Osteocyte (in vitro differentiated cells): ENCODE data around the gene FHIT. TPM values are rescaled to one million over a fixed set of nuclear protein-coding genes. Genes with fewer than 3 reads are reported as not detected.

Experiments
- DNase-seq: peaks from one replicate; pipeline ENCODE4 v3.0.0; 2021; ENCODE audit warnings: mixed read lengths; ENCODE audit not compliant: unreplicated experiment; ENCODE audit errors: extremely low spot score
- H3K27ac Mint-ChIP-seq: one replicate; pipeline ENCODE4 v1.8.0; 2021; ENCODE audit warnings: mild to moderate bottlenecking, mixed read lengths; ENCODE audit not compliant: unreplicated experiment
- H3K27me3 Mint-ChIP-seq: one replicate; pipeline ENCODE4 v1.8.0; 2021; ENCODE audit warnings: mixed read lengths; ENCODE audit not compliant: unreplicated experiment
- H3K36me3 Mint-ChIP-seq: one replicate; pipeline ENCODE4 v1.8.0; 2021; ENCODE audit warnings: mixed read lengths; ENCODE audit not compliant: unreplicated experiment
- H3K4me1 Mint-ChIP-seq: one replicate; pipeline ENCODE4 v1.8.0; 2021; ENCODE audit warnings: mixed read lengths; ENCODE audit not compliant: unreplicated experiment
- H3K4me3 Mint-ChIP-seq: one replicate; pipeline ENCODE4 v1.8.0; 2021; ENCODE audit warnings: mild to moderate bottlenecking, moderate library complexity, mixed read lengths; ENCODE audit not compliant: unreplicated experiment
- H3K9me3 Mint-ChIP-seq: one replicate; pipeline ENCODE4 v1.8.0; 2021; ENCODE audit warnings: mixed read lengths; ENCODE audit not compliant: unreplicated experiment
- total RNA-seq: library from RNA; stranded (reverse); gene quantifications from 2 replicates; pipeline ENCODE4 v1.2.1, GENCODE V29; 2021
- TF ChIP-seq, protein P1 (sequence below): fragments of 200-600 bp; sonication (generic); IDR thresholded peaks from 2 replicates; pipeline ENCODE4 v1.5.0; 2021; ENCODE audit warnings: antibody characterized with exemption, mild to moderate bottlenecking, moderate library complexity

The FHIT gene
- total RNA-seq, 1 donor from 2014 or later, result 2.3 TPM

DNA sequence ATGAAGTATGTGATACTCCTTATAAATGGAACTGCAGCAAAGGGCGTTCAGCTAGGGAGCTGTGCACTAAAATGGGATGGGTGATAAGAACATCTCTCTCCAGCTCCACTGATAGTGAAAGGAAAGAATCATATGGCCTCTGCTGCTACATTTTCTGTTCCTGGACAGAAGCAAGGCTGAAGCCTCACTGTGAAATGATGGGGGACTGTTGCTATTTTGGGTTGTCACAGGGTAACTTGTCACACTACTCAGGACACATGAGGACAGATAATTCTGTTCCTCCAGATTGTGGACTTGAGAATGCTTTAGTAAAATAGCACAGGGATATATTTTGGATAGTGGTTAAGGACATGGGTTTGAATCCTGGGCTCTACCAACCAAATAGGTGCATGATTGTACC is 423.6 kb downstream of the FHIT start:
- peaks cover 21% of the 10 kb centered on the region for H3K27me3 Mint-ChIP-seq
- no peaks in the 10 kb centered on the region for H3K4me1 Mint-ChIP-seq
- H3K4me3 Mint-ChIP-seq, result no peak overlapping the region
- TF ChIP-seq, protein P1, sequence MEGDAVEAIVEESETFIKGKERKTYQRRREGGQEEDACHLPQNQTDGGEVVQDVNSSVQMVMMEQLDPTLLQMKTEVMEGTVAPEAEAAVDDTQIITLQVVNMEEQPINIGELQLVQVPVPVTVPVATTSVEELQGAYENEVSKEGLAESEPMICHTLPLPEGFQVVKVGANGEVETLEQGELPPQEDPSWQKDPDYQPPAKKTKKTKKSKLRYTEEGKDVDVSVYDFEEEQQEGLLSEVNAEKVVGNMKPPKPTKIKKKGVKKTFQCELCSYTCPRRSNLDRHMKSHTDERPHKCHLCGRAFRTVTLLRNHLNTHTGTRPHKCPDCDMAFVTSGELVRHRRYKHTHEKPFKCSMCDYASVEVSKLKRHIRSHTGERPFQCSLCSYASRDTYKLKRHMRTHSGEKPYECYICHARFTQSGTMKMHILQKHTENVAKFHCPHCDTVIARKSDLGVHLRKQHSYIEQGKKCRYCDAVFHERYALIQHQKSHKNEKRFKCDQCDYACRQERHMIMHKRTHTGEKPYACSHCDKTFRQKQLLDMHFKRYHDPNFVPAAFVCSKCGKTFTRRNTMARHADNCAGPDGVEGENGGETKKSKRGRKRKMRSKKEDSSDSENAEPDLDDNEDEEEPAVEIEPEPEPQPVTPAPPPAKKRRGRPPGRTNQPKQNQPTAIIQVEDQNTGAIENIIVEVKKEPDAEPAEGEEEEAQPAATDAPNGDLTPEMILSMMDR, result no peak
- H3K9me3 Mint-ChIP-seq, result peaks cover 9% of the 10 kb centered on the region
- H3K27ac Mint-ChIP-seq, result no peak overlapping the region
- no peaks in the 10 kb centered on the region for H3K36me3 Mint-ChIP-seq
- DNase-seq, result no peak

- no peaks in the 10 kb centered on the region for H3K36me3 Mint-ChIP-seq
- peaks cover 24% of the 10 kb centered on the region for H3K27me3 Mint-ChIP-seq
- H3K4me1 Mint-ChIP-seq, result no peaks in the 10 kb centered on the region
Measured at GRCh38 chr3:60826511-60826910, 424.7 kb downstream of the FHIT start.

GRCh38 chr3:60812502-60812901 is 438.8 kb downstream of the FHIT start:
- Mint-ChIP-seq H3K27me3 (peaks cover 8% of the 10 kb centered on the region), H3K9me3 (no peaks in the 10 kb centered on the region), H3K36me3 (no peaks in the 10 kb centered on the region), H3K27ac (no peak overlapping the region), H3K4me3 (no peak overlapping the region), H3K4me1 (peaks cover 8% of the 10 kb centered on the region)
- TF ChIP-seq, protein P1, result no peak
- no peak for DNase-seq

More at GRCh38 chr3:60826511-60826910, 424.7 kb downstream of the FHIT start:
- DNase-seq, result no peak
- TF ChIP-seq, protein P1, result no peak
- Mint-ChIP-seq H3K4me3 (no peak overlapping the region), H3K9me3 (peaks cover 10% of the 10 kb centered on the region), H3K27ac (no peak overlapping the region)

DNA sequence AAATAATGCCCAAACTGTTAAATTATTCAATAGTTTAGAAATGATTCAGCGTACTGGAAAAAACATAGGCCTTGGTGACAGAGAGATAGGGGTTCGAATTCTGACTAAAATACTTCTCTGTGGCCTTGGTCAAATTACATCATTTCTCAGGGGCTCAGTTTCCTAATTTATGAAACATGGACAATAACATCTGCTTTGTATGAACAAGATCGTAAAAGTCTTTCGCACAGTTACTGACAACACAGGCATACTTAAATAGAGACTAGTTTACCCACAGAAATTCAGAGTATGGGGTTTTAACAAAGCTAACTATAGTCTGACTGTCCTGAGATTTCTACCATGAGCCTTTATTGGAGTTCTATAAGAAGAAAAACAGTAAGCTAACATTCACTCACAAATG is 440.4 kb downstream of the FHIT start:
- Mint-ChIP-seq H3K9me3 (no peaks in the 10 kb centered on the region), H3K36me3 (no peaks in the 10 kb centered on the region), H3K4me1 (peaks cover 8% of the 10 kb centered on the region), H3K27ac (no peak overlapping the region), H3K27me3 (peaks cover 8% of the 10 kb centered on the region), H3K4me3 (no peak overlapping the region)
- no peak for DNase-seq
- TF ChIP-seq, protein P1, result no peak

DNA sequence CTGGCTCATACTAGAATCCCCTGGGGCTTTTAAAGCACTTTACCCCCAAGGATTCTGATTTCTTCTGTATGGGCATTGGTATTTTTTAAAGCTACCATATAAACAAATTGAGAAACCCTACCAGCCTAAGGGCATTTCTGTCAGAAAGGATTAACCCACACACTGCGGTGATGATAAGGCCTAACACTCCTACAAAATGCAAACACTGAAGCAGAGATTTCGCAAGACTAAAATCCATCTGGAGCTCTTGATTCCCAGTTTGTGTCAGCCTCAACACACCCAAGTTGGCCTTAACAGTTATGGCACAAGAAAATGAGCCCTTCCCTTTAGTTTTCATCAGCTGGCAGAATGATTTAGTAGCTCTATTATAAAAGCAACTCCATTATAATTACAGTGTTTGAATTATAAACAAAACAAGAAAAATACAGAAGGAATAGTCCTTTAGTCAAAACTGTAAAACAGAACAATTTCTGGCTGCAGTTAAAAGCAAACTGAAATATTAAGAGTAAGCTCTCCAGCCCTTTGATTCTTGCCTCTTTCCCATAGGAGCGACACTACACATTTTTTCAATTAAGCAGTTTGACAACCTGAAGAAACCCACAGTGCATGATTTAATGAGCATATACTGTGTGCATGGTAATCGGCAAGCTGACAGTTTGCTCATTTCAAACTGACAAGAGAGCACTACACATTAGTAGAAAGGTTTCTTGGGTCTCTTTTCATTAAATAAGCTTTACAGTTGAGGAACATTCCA is 441.2 kb downstream of the FHIT start:
- Mint-ChIP-seq H3K27ac (no peak overlapping the region), H3K36me3 (no peaks in the 10 kb centered on the region)
- TF ChIP-seq, protein P1, result no peak

More for the DNA sequence above, 441.2 kb downstream of the FHIT start:
- no peaks in the 10 kb centered on the region for H3K9me3 Mint-ChIP-seq
- DNase-seq, result no peak
- peaks cover 7% of the 10 kb centered on the region for H3K27me3 Mint-ChIP-seq
- no peak overlapping the region for H3K4me3 Mint-ChIP-seq
- peaks cover 8% of the 10 kb centered on the region for H3K4me1 Mint-ChIP-seq
